ENCODE results near the gene BTBD18.
"Not testable (repeated sequence)": the region's sequence is repeated elsewhere in the genome, so short reads cannot be mapped to it uniquely, and the experiment has no call there.

The BTBD18 gene

GRCh38 chr11:57735619-57736298 lies 15.9 kb downstream of the BTBD18 start:
- no peak overlapping the region for H3K4me3 ChIP-seq (ENCODE audit: low read depth, low read length)
- TF ChIP-seq, protein P1, sequence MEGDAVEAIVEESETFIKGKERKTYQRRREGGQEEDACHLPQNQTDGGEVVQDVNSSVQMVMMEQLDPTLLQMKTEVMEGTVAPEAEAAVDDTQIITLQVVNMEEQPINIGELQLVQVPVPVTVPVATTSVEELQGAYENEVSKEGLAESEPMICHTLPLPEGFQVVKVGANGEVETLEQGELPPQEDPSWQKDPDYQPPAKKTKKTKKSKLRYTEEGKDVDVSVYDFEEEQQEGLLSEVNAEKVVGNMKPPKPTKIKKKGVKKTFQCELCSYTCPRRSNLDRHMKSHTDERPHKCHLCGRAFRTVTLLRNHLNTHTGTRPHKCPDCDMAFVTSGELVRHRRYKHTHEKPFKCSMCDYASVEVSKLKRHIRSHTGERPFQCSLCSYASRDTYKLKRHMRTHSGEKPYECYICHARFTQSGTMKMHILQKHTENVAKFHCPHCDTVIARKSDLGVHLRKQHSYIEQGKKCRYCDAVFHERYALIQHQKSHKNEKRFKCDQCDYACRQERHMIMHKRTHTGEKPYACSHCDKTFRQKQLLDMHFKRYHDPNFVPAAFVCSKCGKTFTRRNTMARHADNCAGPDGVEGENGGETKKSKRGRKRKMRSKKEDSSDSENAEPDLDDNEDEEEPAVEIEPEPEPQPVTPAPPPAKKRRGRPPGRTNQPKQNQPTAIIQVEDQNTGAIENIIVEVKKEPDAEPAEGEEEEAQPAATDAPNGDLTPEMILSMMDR (conservative IDR thresholded peaks at IDR 0.05; ENCODE audit: low read depth, low read length) = no peak
- peak; percentile 9 for DNase-seq (ENCODE audit: low read depth)

GRCh38 chr11:57732661-57733060 lies 19.0 kb downstream of the BTBD18 start:
- no peak for DNase-seq (ENCODE audit: low read depth)
- no peak overlapping the region for H3K4me3 ChIP-seq (ENCODE audit: low read depth, low read length)
- TF ChIP-seq, protein P1 (conservative IDR thresholded peaks at IDR 0.05; ENCODE audit: low read depth, low read length) = no peak

DNA sequence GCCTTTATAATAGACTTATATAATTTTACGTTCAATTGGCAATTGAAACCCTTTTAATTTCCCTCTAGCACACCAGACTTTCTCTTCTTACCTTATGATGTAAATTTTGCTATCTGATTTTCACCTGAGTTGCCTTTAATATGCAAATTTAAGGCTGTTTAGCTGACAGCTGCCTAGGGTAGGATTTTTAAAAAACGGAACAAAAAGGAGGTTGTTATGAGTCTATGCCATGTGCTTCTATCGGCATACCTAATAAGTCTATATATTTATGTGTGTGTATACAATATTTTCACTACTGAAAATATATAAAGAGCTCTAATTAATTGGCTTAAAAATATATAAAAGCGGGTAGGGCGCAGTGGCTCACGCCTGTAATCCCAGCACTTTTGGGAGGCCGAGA lies 22.1 kb downstream of the BTBD18 start:
- H3K4me3 ChIP-seq (ENCODE audit: low read depth, low read length) = no peak overlapping the region
- no peak for DNase-seq (ENCODE audit: low read depth)
- TF ChIP-seq, protein P1 (conservative IDR thresholded peaks at IDR 0.05; ENCODE audit: low read depth, low read length) = no peak

- DNase-seq (ENCODE audit: low read depth) = no peak
- TF ChIP-seq, protein P1 (conservative IDR thresholded peaks at IDR 0.05; ENCODE audit: low read depth, low read length) = no peak
These were observed 22.8 kb downstream of the BTBD18 start for GRCh38 chr11:57728829-57729228.

GRCh38 chr11:57727185-57727584 lies 24.4 kb downstream of the BTBD18 start:
- H3K4me3 ChIP-seq (ENCODE audit: low read depth, low read length) = no peak overlapping the region
- TF ChIP-seq, protein P1 (conservative IDR thresholded peaks at IDR 0.05; ENCODE audit: low read depth, low read length) = no peak

More at GRCh38 chr11:57728829-57729228, 22.8 kb downstream of the BTBD18 start:
- no peak overlapping the region for H3K4me3 ChIP-seq (ENCODE audit: low read depth, low read length)

GRCh38 chr11:57716726-57717125 lies 34.9 kb downstream of the BTBD18 start:
- DNase-seq (ENCODE audit: low read depth); H3K4me3 ChIP-seq (ENCODE audit: low read depth, low read length): not testable (repeated sequence)

More at GRCh38 chr11:57727185-57727584, 24.4 kb downstream of the BTBD18 start:
- DNase-seq (ENCODE audit: low read depth) = no peak

DNA sequence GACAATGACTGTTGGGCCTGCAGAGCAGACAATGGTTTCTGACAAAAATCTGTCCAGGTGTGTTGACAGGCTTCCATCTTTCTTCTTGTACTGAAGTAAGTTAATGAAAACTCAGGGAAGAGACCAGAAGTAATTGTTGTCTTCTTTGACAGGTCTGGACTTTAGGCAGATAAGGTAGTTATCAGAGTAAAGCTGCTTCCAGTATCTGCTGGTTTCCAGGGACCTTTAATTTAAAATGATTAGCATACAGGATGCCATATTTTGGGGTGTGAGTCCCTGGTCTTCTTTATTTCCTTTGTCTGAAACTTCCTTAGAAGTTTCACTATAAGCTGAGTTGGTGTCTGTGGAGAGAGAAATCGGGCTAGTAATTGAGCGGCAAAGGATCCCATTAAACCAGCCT lies 37.8 kb downstream of the BTBD18 start:
- peak overlapping the region; percentile 96 for H3K4me3 ChIP-seq (ENCODE audit: low read depth, low read length)

More for the DNA sequence above, 37.8 kb downstream of the BTBD18 start:
- DNase-seq (ENCODE audit: low read depth) = no peak
- TF ChIP-seq, protein P1 (conservative IDR thresholded peaks at IDR 0.05; ENCODE audit: low read depth, low read length) = no peak

All from choroid plexus epithelial cell (primary cell).